IgD-negative memory B cell (primary cell): ENCODE measurements around the gene ACTN3. TPM values are rescaled to one million over a fixed set of nuclear protein-coding genes. Genes with fewer than 3 reads are reported as not detected.
"Not testable (repeated sequence)": the region's sequence is repeated elsewhere in the genome, so short reads cannot be mapped to it uniquely, and the experiment has no call there.

ENCODE experiments used
- H3K27ac Mint-ChIP-seq, 3 donors: one replicate each; pipeline ENCODE4 v1.8.0; 2020 to 2022; ENCODE audit warnings: mild to moderate bottlenecking in 3 of 3, mixed read lengths in 3 of 3, moderate library complexity in 1 of 3
- H3K27me3 Mint-ChIP-seq: one replicate; pipeline ENCODE4 v1.8.0; 2021; ENCODE audit warnings: mixed read lengths
- H3K36me3 Mint-ChIP-seq: one replicate; pipeline ENCODE4 v1.8.0; 2020; ENCODE audit warnings: mild to moderate bottlenecking, mixed read lengths
- H3K4me1 Mint-ChIP-seq, 3 donors: one replicate each; pipeline ENCODE4 v1.8.0; 2020 to 2022; ENCODE audit warnings: mixed read lengths in 3 of 3, mild to moderate bottlenecking in 1 of 3
- H3K4me3 Mint-ChIP-seq, 4 donors: one replicate each; pipeline ENCODE4 v1.8.0; 2020 to 2022; ENCODE audit warnings: mild to moderate bottlenecking in 4 of 4, mixed read lengths in 4 of 4, moderate library complexity in 3 of 4
- H3K9me3 Mint-ChIP-seq, 3 donors: one replicate each; pipeline ENCODE4 v1.8.0; 2020 to 2021; ENCODE audit warnings: mixed read lengths in 3 of 3, mild to moderate bottlenecking in 1 of 3
- polyA plus RNA-seq: library from polyadenylated mRNA; unstranded; fragments of 300-500 nt; fragmentation: Illumina TruSeq; gene quantifications from one replicate; pipeline ENCODE4 v1.2.3, GENCODE V29; 2021

Gene ACTN3
- polyA plus RNA-seq, 1 donor from 2014 or later, result not detected

GRCh38 chr11:66566221-66566620 lies 19.5 kb downstream of the ACTN3 start:
- H3K4me3 Mint-ChIP-seq, result peak overlapping the region in 1 of 4 donors; percentile 35
- H3K4me1 Mint-ChIP-seq, result peaks cover 0 to 3% (median 2%) of the 10 kb centered on the region in 3 donors
- no peaks in the 10 kb centered on the region for H3K9me3 Mint-ChIP-seq
- no peak overlapping the region for H3K27ac Mint-ChIP-seq
- no peaks in the 10 kb centered on the region for H3K36me3 Mint-ChIP-seq
- peaks cover 6% of the 10 kb centered on the region for H3K27me3 Mint-ChIP-seq

GRCh38 chr11:66567787-66568123 lies 21.1 kb downstream of the ACTN3 start:
- H3K9me3 Mint-ChIP-seq, result no peaks in the 10 kb centered on the region
- H3K36me3 Mint-ChIP-seq, result no peaks in the 10 kb centered on the region
- H3K4me1 Mint-ChIP-seq, result peaks cover 0 to 3% (median 2%) of the 10 kb centered on the region in 3 donors
- H3K27me3 Mint-ChIP-seq, result peaks cover 4% of the 10 kb centered on the region
- H3K4me3 Mint-ChIP-seq, result peak overlapping the region; percentile 63 to 85 (median 78)
- H3K27ac Mint-ChIP-seq, result no peak overlapping the region

GRCh38 chr11:66568124-66568916 lies 21.6 kb downstream of the ACTN3 start, which contains the start of gene CTSF:
Gene CTSF, minus strand, starts transcription at chr11:66568606. Its CDS starts 120 bp downstream, at chr11:66568486.
- H3K9me3 Mint-ChIP-seq, result no peaks in the 10 kb centered on the region
- peaks cover 0 to 3% (median 2%) of the 10 kb centered on the region in 3 donors for H3K4me1 Mint-ChIP-seq
- H3K4me3 Mint-ChIP-seq, result peak within 1 kb of the TSS; percentile 72 to 89 (median 81)
- H3K27me3 Mint-ChIP-seq, result peaks cover 4% of the 10 kb centered on the region
- H3K36me3 Mint-ChIP-seq, result no peaks in the 10 kb centered on the region
- H3K27ac Mint-ChIP-seq, result peak within 1 kb of the TSS in 1 of 3 donors; percentile 28

GRCh38 chr11:66569076-66569475 lies 22.4 kb downstream of the ACTN3 start:
- peaks cover 0 to 3% (median 2%) of the 10 kb centered on the region in 3 donors for H3K4me1 Mint-ChIP-seq
- peak overlapping the region in 2 of 4 donors; percentile 53 to 83 for H3K4me3 Mint-ChIP-seq
- no peaks in the 10 kb centered on the region for H3K9me3 Mint-ChIP-seq
- no peaks in the 10 kb centered on the region for H3K36me3 Mint-ChIP-seq
- peaks cover 7% of the 10 kb centered on the region for H3K27me3 Mint-ChIP-seq
- no peak overlapping the region for H3K27ac Mint-ChIP-seq

GRCh38 chr11:66570079-66570849 lies 23.6 kb downstream of the ACTN3 start:
- H3K27ac Mint-ChIP-seq, result peak overlapping the region in 1 of 3 donors; percentile 27
- H3K4me3 Mint-ChIP-seq, result peak overlapping the region in 2 of 4 donors; percentile 49 to 62
- H3K27me3 Mint-ChIP-seq, result peaks cover 9% of the 10 kb centered on the region
- H3K4me1 Mint-ChIP-seq, result peaks cover 0 to 3% (median 2%) of the 10 kb centered on the region in 3 donors
- H3K9me3 Mint-ChIP-seq, result peaks cover 0 to 2% (median 0%) of the 10 kb centered on the region in 3 donors
- no peaks in the 10 kb centered on the region for H3K36me3 Mint-ChIP-seq

GRCh38 chr11:66570850-66571180 lies 24.1 kb downstream of the ACTN3 start:
- no peaks in the 10 kb centered on the region for H3K36me3 Mint-ChIP-seq

GRCh38 chr11:66579017-66579606 lies 32.4 kb downstream of the ACTN3 start:
- Mint-ChIP-seq H3K27me3 (peaks cover 4% of the 10 kb centered on the region), H3K27ac (no peak overlapping the region), H3K4me1 (peaks cover 0 to 6% (median 6%) of the 10 kb centered on the region in 3 donors), H3K4me3 (peak overlapping the region in 2 of 4 donors; percentile 84 to 85), H3K36me3 (no peaks in the 10 kb centered on the region), H3K9me3 (peaks cover 0 to 6% (median 4%) of the 10 kb centered on the region in 3 donors)

More at GRCh38 chr11:66570850-66571180, 24.1 kb downstream of the ACTN3 start:
- Mint-ChIP-seq H3K4me3 (peak overlapping the region in 1 of 4 donors; percentile 1), H3K9me3 (peaks cover 0 to 2% (median 0%) of the 10 kb centered on the region in 3 donors), H3K27me3 (peaks cover 11% of the 10 kb centered on the region), H3K4me1 (peaks cover 0 to 3% (median 2%) of the 10 kb centered on the region in 3 donors), H3K27ac (no peak overlapping the region)

- no peaks in the 10 kb centered on the region for H3K27me3 Mint-ChIP-seq
- H3K27ac Mint-ChIP-seq, result no peak overlapping the region
- H3K36me3 Mint-ChIP-seq, result no peaks in the 10 kb centered on the region
- no peak overlapping the region for H3K4me3 Mint-ChIP-seq
- H3K4me1 Mint-ChIP-seq, result peaks cover 0 to 6% (median 6%) of the 10 kb centered on the region in 3 donors
- peaks cover 0 to 6% (median 3%) of the 10 kb centered on the region in 3 donors for H3K9me3 Mint-ChIP-seq
Observed at GRCh38 chr11:66580803-66581202, 34.1 kb downstream of the ACTN3 start.

- Mint-ChIP-seq H3K27ac (no peak overlapping the region), H3K9me3 (peaks cover 0 to 6% (median 3%) of the 10 kb centered on the region in 3 donors), H3K4me3 (no peak overlapping the region), H3K36me3 (no peaks in the 10 kb centered on the region), H3K27me3 (no peaks in the 10 kb centered on the region), H3K4me1 (peaks cover 0 to 6% (median 6%) of the 10 kb centered on the region in 3 donors)
Observed at GRCh38 chr11:66581261-66581660, 34.6 kb downstream of the ACTN3 start.

- not testable (repeated sequence) for H3K4me1 Mint-ChIP-seq, H3K9me3 Mint-ChIP-seq, H3K36me3 Mint-ChIP-seq, H3K27me3 Mint-ChIP-seq, H3K4me3 Mint-ChIP-seq, H3K27ac Mint-ChIP-seq
Observed at GRCh38 chr11:66582565-66583147, 36.0 kb downstream of the ACTN3 start.

GRCh38 chr11:66585447-66585846 lies 38.7 kb downstream of the ACTN3 start:
- H3K27ac Mint-ChIP-seq, H3K9me3 Mint-ChIP-seq: not testable (repeated sequence)

GRCh38 chr11:66586136-66586535 lies 39.4 kb downstream of the ACTN3 start:
- Mint-ChIP-seq H3K4me3 (no peak overlapping the region), H3K36me3 (no peaks in the 10 kb centered on the region), H3K4me1 (no peaks in the 10 kb centered on the region), H3K9me3 (peaks cover 0 to 6% (median 3%) of the 10 kb centered on the region in 3 donors), H3K27ac (no peak overlapping the region), H3K27me3 (no peaks in the 10 kb centered on the region)

More at GRCh38 chr11:66585447-66585846, 38.7 kb downstream of the ACTN3 start:
- H3K4me1 Mint-ChIP-seq, H3K4me3 Mint-ChIP-seq, H3K27me3 Mint-ChIP-seq, H3K36me3 Mint-ChIP-seq: not testable (repeated sequence)

GRCh38 chr11:66589315-66589714 lies 42.6 kb downstream of the ACTN3 start:
- H3K4me3 Mint-ChIP-seq, H3K9me3 Mint-ChIP-seq, H3K27ac Mint-ChIP-seq, H3K27me3 Mint-ChIP-seq, H3K36me3 Mint-ChIP-seq: not testable (repeated sequence)
- peaks cover 8 to 13% (median 11%) of the 10 kb centered on the region in 3 donors for H3K4me1 Mint-ChIP-seq

- H3K4me3 Mint-ChIP-seq, result peak overlapping the region in 1 of 4 donors; percentile 57
- H3K9me3 Mint-ChIP-seq, result no peaks in the 10 kb centered on the region
- H3K27me3 Mint-ChIP-seq, result no peaks in the 10 kb centered on the region
- peak overlapping the region; percentile 19 to 31 (median 23) for H3K27ac Mint-ChIP-seq
- H3K4me1 Mint-ChIP-seq, result peaks cover 11 to 18% (median 16%) of the 10 kb centered on the region in 3 donors
- peaks cover 2% of the 10 kb centered on the region for H3K36me3 Mint-ChIP-seq
Observed at GRCh38 chr11:66589996-66590675, 43.4 kb downstream of the ACTN3 start.
